ENCODE results near the gene CBLN3.
"Not testable (repeated sequence)": the region's sequence is repeated elsewhere in the genome, so short reads cannot be mapped to it uniquely, and the experiment has no call there.

Gene CBLN3

GRCh38 chr14:24429395-24430142 is at the start of gene CBLN3, which contains the start of gene KHNYN:
CBLN3 (minus strand) TSS chr14:24429668; CDS start chr14:24429054, 614 bp downstream.
KHNYN (plus strand) TSS chr14:24429954; CDS start chr14:24430731, 777 bp downstream.
- DNase-seq (ENCODE audit: low read depth) = peak; percentile 95

- no peak for DNase-seq (ENCODE audit: low read depth)
Measured at GRCh38 chr14:24475261-24475660, 45.8 kb upstream of the CBLN3 start.

- no peak for DNase-seq (ENCODE audit: low read depth)
Measured at GRCh38 chr14:24473211-24473610, 43.7 kb upstream of the CBLN3 start.

GRCh38 chr14:24470450-24470849 is 41.0 kb upstream of the CBLN3 start:
- not testable (repeated sequence) for DNase-seq (ENCODE audit: low read depth)

GRCh38 chr14:24465805-24466204 is 36.3 kb upstream of the CBLN3 start:
- DNase-seq (ENCODE audit: low read depth) = no peak

GRCh38 chr14:24465368-24465767 is 35.9 kb upstream of the CBLN3 start:
- DNase-seq (ENCODE audit: low read depth) = no peak

GRCh38 chr14:24463884-24464785 is 34.7 kb upstream of the CBLN3 start:
- DNase-seq (ENCODE audit: low read depth) = no peak

GRCh38 chr14:24463017-24463883 is 33.8 kb upstream of the CBLN3 start:
- no peak for DNase-seq (ENCODE audit: low read depth)

GRCh38 chr14:24461336-24461735 is 31.9 kb upstream of the CBLN3 start:
- no peak for DNase-seq (ENCODE audit: low read depth)

- no peak for DNase-seq (ENCODE audit: low read depth)
Measured at GRCh38 chr14:24459331-24459730, 29.9 kb upstream of the CBLN3 start.

GRCh38 chr14:24458736-24459135 is 29.3 kb upstream of the CBLN3 start:
- no peak for DNase-seq (ENCODE audit: low read depth)

GRCh38 chr14:24456980-24457379 is 27.5 kb upstream of the CBLN3 start:
- DNase-seq (ENCODE audit: low read depth) = no peak

GRCh38 chr14:24450828-24451227 is 21.4 kb upstream of the CBLN3 start:
- not testable (repeated sequence) for DNase-seq (ENCODE audit: low read depth)

GRCh38 chr14:24443053-24443665 is 13.7 kb upstream of the CBLN3 start:
- DNase-seq (ENCODE audit: low read depth) = peak; percentile 30

GRCh38 chr14:24442240-24443052 is 13.0 kb upstream of the CBLN3 start, which contains the start of gene SDR39U1:
SDR39U1 (minus strand) TSS chr14:24442776; CDS start chr14:24442769, 7 bp downstream.
- DNase-seq (ENCODE audit: low read depth) = peak; percentile 98

- peak; percentile 68 for DNase-seq (ENCODE audit: low read depth)
Measured at GRCh38 chr14:24441904-24442239, 12.4 kb upstream of the CBLN3 start.

GRCh38 chr14:24441485-24441884 is 12.0 kb upstream of the CBLN3 start:
- no peak for DNase-seq (ENCODE audit: low read depth)

- DNase-seq (ENCODE audit: low read depth) = no peak
Measured at GRCh38 chr14:24440606-24441399, 11.3 kb upstream of the CBLN3 start.

- no peak for DNase-seq (ENCODE audit: low read depth)
Measured at GRCh38 chr14:24439830-24440605, 10.6 kb upstream of the CBLN3 start.
